Ishikawa (cell line): ENCODE results near the gene KRT31.

Experiments
- EP300 ChIP-seq: IDR thresholded peaks from 2 replicates; pipeline ENCODE4 v1.6.1; 2012; ENCODE audit warnings: borderline replicate concordance
- REST ChIP-seq: IDR thresholded peaks from 2 replicates; pipeline ENCODE4 v1.6.1; 2012; ENCODE audit warnings: low read depth, mild to moderate bottlenecking

GRCh38 chr17:41442739-41443138, 45.3 kb upstream of the KRT31 start:
- no peak for TF ChIP-seq REST
- no peak for TF ChIP-seq EP300
